ENCODE measurements around the gene FGF6. TPM values are rescaled to one million over a fixed set of nuclear protein-coding genes. Genes with fewer than 3 reads are reported as not detected.

FGF6 gene
- total RNA-seq, 2 experiments from 2014 or later, result not detected

- CTCF ChIA-PET, result no interaction called here
- TF ChIP-seq CTCF (IDR thresholded peaks at IDR 0.05), result no peak
- H3K4me3 Mint-ChIP-seq, result no peak overlapping the region
- no peaks in the 10 kb centered on the region for H3K4me1 Mint-ChIP-seq (ENCODE audit: low read depth)
- peaks cover 0 to 6% of the 10 kb centered on the region in 2 experiments for H3K9me3 ChIP-seq (ENCODE audit: control insufficient read depth in 1 of 2, insufficient read depth in 1 of 2, low read length in 2 of 2)
- H3K27ac Mint-ChIP-seq, result no peak overlapping the region
- H3K36me3 Mint-ChIP-seq (ENCODE audit: low read depth), result no peaks in the 10 kb centered on the region
- POLR2A ChIA-PET, result no interaction called here
- H3K27ac ChIP-seq (ENCODE audit: low read depth in 1 of 2, low read length in 2 of 2), result no peak overlapping the region
- no peaks in the 10 kb centered on the region for H3K4me1 ChIP-seq (ENCODE audit: insufficient read depth, low read length)
- no peaks in the 10 kb centered on the region for H3K36me3 ChIP-seq (ENCODE audit: insufficient read depth, low read length)
- peaks cover 12% of the 10 kb centered on the region for H3K27me3 Mint-ChIP-seq
- H3K9me3 Mint-ChIP-seq, result no peaks in the 10 kb centered on the region
- H3K27me3 ChIP-seq (ENCODE audit: control insufficient read depth in 1 of 2, insufficient read depth in 2 of 2, low read length in 2 of 2), result peaks cover 0 to 5% of the 10 kb centered on the region in 2 experiments
- DNase-seq (no peak), ATAC-seq (ENCODE audit: poor library complexity) (no peak)
- H3K4me3 ChIP-seq (ENCODE audit: low read length), result no peak overlapping the region
- intact Hi-C loops (cut with DNase I, micrococcal nuclease), result no loop called here
Measured at GRCh38 chr12:4448371-4448940, 2.8 kb upstream of the FGF6 start.

- no peak overlapping the region for H3K4me3 ChIP-seq (ENCODE audit: low read length)
- no peak overlapping the region for H3K27ac Mint-ChIP-seq
- peaks cover 12% of the 10 kb centered on the region for H3K27me3 Mint-ChIP-seq
- H3K36me3 ChIP-seq (ENCODE audit: insufficient read depth, low read length), result no peaks in the 10 kb centered on the region
- no peak for ATAC-seq (ENCODE audit: poor library complexity)
- no peak for DNase-seq
- H3K9me3 ChIP-seq (ENCODE audit: control insufficient read depth in 1 of 2, insufficient read depth in 1 of 2, low read length in 2 of 2), result no peaks in the 10 kb centered on the region
- no peak for TF ChIP-seq CTCF (IDR thresholded peaks at IDR 0.05)
- H3K9me3 Mint-ChIP-seq, result no peaks in the 10 kb centered on the region
- intact Hi-C loops (cut with DNase I, micrococcal nuclease), result no loop called here
- no peak overlapping the region for H3K4me3 Mint-ChIP-seq
- CTCF ChIA-PET, result no interaction called here
- H3K4me1 Mint-ChIP-seq (ENCODE audit: low read depth), result no peaks in the 10 kb centered on the region
- POLR2A ChIA-PET, result no interaction called here
- no peaks in the 10 kb centered on the region for H3K36me3 Mint-ChIP-seq (ENCODE audit: low read depth)
- H3K27ac ChIP-seq (ENCODE audit: low read depth in 1 of 2, low read length in 2 of 2), result no peak overlapping the region
- H3K27me3 ChIP-seq (ENCODE audit: control insufficient read depth in 1 of 2, insufficient read depth in 2 of 2, low read length in 2 of 2), result peaks cover 0 to 5% of the 10 kb centered on the region in 2 experiments
- H3K4me1 ChIP-seq (ENCODE audit: insufficient read depth, low read length), result no peaks in the 10 kb centered on the region
Measured at GRCh38 chr12:4447151-4447550, 1.5 kb upstream of the FGF6 start.

GRCh38 chr12:4446335-4446734 lies 720 bp upstream of the FGF6 start:
- Mint-ChIP-seq H3K4me1 (ENCODE audit: low read depth) (no peaks in the 10 kb centered on the region), H3K36me3 (ENCODE audit: low read depth) (no peaks in the 10 kb centered on the region), H3K27ac (no peak overlapping the region), H3K9me3 (no peaks in the 10 kb centered on the region), H3K4me3 (no peak overlapping the region), H3K27me3 (peaks cover 11% of the 10 kb centered on the region)
- ATAC-seq (ENCODE audit: poor library complexity) (no peak), DNase-seq (no peak)
- intact Hi-C loops (cut with DNase I, micrococcal nuclease), result no loop called here
- ChIA-PET POLR2A (no interaction called here), CTCF (no interaction called here)
- peaks cover 0 to 5% of the 10 kb centered on the region in 2 experiments for H3K27me3 ChIP-seq (ENCODE audit: control insufficient read depth in 1 of 2, insufficient read depth in 2 of 2, low read length in 2 of 2)
- H3K4me3 ChIP-seq (ENCODE audit: low read length), result no peak overlapping the region
- no peak for TF ChIP-seq CTCF (IDR thresholded peaks at IDR 0.05)
- H3K36me3 ChIP-seq (ENCODE audit: insufficient read depth, low read length), result no peaks in the 10 kb centered on the region
- H3K4me1 ChIP-seq (ENCODE audit: insufficient read depth, low read length), result no peaks in the 10 kb centered on the region
- no peak overlapping the region for H3K27ac ChIP-seq (ENCODE audit: low read depth in 1 of 2, low read length in 2 of 2)
- no peaks in the 10 kb centered on the region for H3K9me3 ChIP-seq (ENCODE audit: control insufficient read depth in 1 of 2, insufficient read depth in 1 of 2, low read length in 2 of 2)
